VCaP (cell line): ENCODE results near the gene TMEM184C.

Source experiments
- H3K27ac ChIP-seq: fragments of 450-650 bp; 2 replicates; pipeline ENCODE4 v1.5.1; 2017
- CTCF ChIP-seq: fragments of 450-650 bp; conservative IDR thresholded peaks from 2 replicates; pipeline ENCODE4 v1.5.1; 2017; ENCODE audit warnings: mild to moderate bottlenecking, moderate library complexity

Gene TMEM184C

GRCh38 chr4:147620315-147620714 lies 3.1 kb downstream of the TMEM184C start:
- TF ChIP-seq CTCF, result no peak

GRCh38 chr4:147625733-147626132 lies 8.5 kb downstream of the TMEM184C start:
- no peak overlapping the region for H3K27ac ChIP-seq
- TF ChIP-seq CTCF, result no peak

More at GRCh38 chr4:147620315-147620714, 3.1 kb downstream of the TMEM184C start:
- no peak overlapping the region for H3K27ac ChIP-seq

GRCh38 chr4:147626903-147627302 lies 9.7 kb downstream of the TMEM184C start:
- H3K27ac ChIP-seq, result no peak overlapping the region
- no peak for TF ChIP-seq CTCF

GRCh38 chr4:147628415-147628814 lies 11.2 kb downstream of the TMEM184C start:
- H3K27ac ChIP-seq, result no peak overlapping the region

GRCh38 chr4:147629783-147630730 lies 12.9 kb downstream of the TMEM184C start:
- no peak overlapping the region for H3K27ac ChIP-seq
- no peak for TF ChIP-seq CTCF

More at GRCh38 chr4:147628415-147628814, 11.2 kb downstream of the TMEM184C start:
- TF ChIP-seq CTCF, result no peak

- no peak for TF ChIP-seq CTCF
- no peak overlapping the region for H3K27ac ChIP-seq
Observed at GRCh38 chr4:147633113-147633512, 15.9 kb downstream of the TMEM184C start.

GRCh38 chr4:147633643-147634042 lies 16.4 kb downstream of the TMEM184C start:
- no peak overlapping the region for H3K27ac ChIP-seq
- TF ChIP-seq CTCF, result no peak
